ENCODE data around the gene DUSP7. TPM values are rescaled to one million over a fixed set of nuclear protein-coding genes. Genes with fewer than 3 reads are reported as not detected.

Gene DUSP7
- total RNA-seq, 1 experiment from 2014 or later = 16.6 TPM

DNA sequence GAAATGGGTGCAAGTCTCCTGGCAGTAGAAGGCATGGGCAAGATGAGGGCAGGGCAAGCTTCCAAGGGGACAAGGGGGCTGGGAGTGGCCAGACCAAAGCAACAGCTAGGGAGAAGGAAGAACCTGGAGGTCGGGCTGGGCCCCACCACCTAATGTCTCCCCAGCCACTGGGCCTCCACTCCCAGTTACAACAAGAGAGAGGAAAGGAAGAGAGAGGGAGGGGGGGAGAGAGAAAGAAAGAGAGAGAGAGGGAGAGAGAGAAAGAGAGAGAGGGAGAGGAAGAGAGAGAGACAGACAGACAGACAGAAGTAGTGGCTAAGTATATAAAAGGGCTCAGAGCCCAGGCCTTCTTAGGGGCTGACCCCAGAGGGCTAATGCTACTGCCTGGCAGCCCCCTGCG, 6.9 kb downstream of the DUSP7 start:
- CTCF ChIA-PET = no interaction called here

DNA sequence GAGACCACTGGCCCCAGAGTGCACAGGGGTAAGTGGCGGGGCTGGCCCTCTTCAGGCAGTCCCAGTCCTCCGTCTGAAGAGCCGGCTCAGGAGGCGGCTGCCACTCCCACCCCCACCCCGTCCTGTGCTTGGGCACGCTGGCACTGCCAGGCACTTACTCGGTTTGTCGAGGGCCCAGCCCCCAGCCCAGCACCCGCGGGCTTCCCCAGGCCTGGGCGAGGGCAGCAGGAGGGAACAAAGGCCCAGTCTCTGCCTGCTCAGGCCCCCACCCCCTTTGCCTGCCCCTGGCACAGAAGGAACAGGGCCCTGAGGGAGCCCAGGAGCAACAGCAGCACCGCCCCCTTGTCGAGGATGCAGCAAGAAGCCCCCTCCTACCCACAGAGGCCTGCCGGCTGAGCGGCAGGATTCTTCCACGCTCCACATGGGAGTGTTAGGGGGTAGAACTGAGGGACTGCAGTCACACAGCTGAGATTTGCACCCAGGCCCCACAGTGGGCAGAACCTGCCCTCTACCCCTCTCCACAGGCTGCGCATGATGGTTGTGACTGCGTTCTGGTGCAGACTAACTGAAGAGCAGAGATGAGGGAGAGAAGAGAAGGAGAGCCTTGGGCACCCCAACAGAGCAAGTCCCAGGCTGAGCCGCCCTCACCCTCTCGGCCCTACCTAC, 8.9 kb downstream of the DUSP7 start:
- no peaks in the 10 kb centered on the region for H3K27me3 ChIP-seq (ENCODE audit: insufficient read depth, low read length)
- peak overlapping the region; percentile 57 for H3K4me2 ChIP-seq (ENCODE audit: low read length)
- H3K27ac ChIP-seq (ENCODE audit: low read depth, low read length) = peak overlapping the region; percentile 37; the same call in 1 of the 2 replicates
- H3K9ac ChIP-seq (ENCODE audit: low read length) = peak overlapping the region; percentile 50
- H2AFZ ChIP-seq (ENCODE audit: low read depth, low read length, poor library complexity, severe bottlenecking) = no peak overlapping the region
- RAD21 ChIA-PET (ENCODE audit: low non-redundant PET in 1 of 2, low total read pairs in 2 of 2, uncharacterized antibody in 2 of 2, unreplicated experiment in 2 of 2) = no interaction called here
- POLR2A ChIA-PET = interaction anchor here (1.2 to 1.4 kb wide), 3 partner anchors 10 to 56 kb away, joined by 3 to 8 read pairs (median 3); no protein-coding TSS in a partner anchor
- no TSS peak for BruUV-seq (replicated peaks)
- ATAC-seq = peak; percentile 13; the same call in 1 of the 2 replicates
- no peaks in the 10 kb centered on the region for H3K9me2 ChIP-seq (ENCODE audit: insufficient read depth)
- TF ChIP-seq SIN3A (IDR thresholded peaks at IDR 0.05; ENCODE audit: low read depth) = no peak
- no peak for TF ChIP-seq SRF (IDR thresholded peaks at IDR 0.05; ENCODE audit: low read depth)
- no peak for TF ChIP-seq ELF1 (IDR thresholded peaks at IDR 0.05; ENCODE audit: borderline replicate concordance, low read depth)
- H3K36me3 ChIP-seq (ENCODE audit: control insufficient read depth in 1 of 2, insufficient read depth in 2 of 2, low read length in 2 of 2) = peaks cover 12 to 26% of the 10 kb centered on the region in 2 experiments; a peak in 2 of 4 replicates
- no peaks in the 10 kb centered on the region for H4K20me1 ChIP-seq (ENCODE audit: insufficient read depth)
- peaks cover 18% of the 10 kb centered on the region for H3K79me2 ChIP-seq (ENCODE audit: insufficient read depth, low read length)
- H3K4me3 ChIP-seq (replicated peaks in 1 of 2; ENCODE audit: low read depth in 1 of 2, low read length in 2 of 2) = peak overlapping the region in 1 of 2 experiments; percentile 22; a peak in 1 of 4 replicates
- peaks cover 24 to 53% of the 10 kb centered on the region in 2 experiments for H3K4me1 ChIP-seq (ENCODE audit: control insufficient read depth in 1 of 2, insufficient read depth in 2 of 2, low read length in 2 of 2)
- no peaks in the 10 kb centered on the region for H3K9me3 ChIP-seq (ENCODE audit: control insufficient read depth in 1 of 2, insufficient read depth in 1 of 2, low read depth in 1 of 2, low read length in 2 of 2)
- intact Hi-C loops (cut with micrococcal nuclease) = no loop called here
- DNase-seq (ENCODE audit: low read depth, low spot score) = no peak
- CTCF ChIA-PET = interaction anchor here (1.5 kb wide), 1 partner anchor 11 kb away, joined by 5 read pairs; no protein-coding TSS in a partner anchor

More for the DNA sequence above, 6.9 kb downstream of the DUSP7 start:
- Histone ChIP-seq H3K9me3 (ENCODE audit: control insufficient read depth in 1 of 2, insufficient read depth in 1 of 2, low read depth in 1 of 2, low read length in 2 of 2) (no peaks in the 10 kb centered on the region), H3K4me1 (ENCODE audit: control insufficient read depth in 1 of 2, insufficient read depth in 2 of 2, low read length in 2 of 2) (peaks cover 41 to 64% of the 10 kb centered on the region in 2 experiments), H3K27ac (ENCODE audit: low read depth, low read length) (no peak overlapping the region), H3K27me3 (ENCODE audit: insufficient read depth, low read length) (no peaks in the 10 kb centered on the region), H3K36me3 (ENCODE audit: control insufficient read depth in 1 of 2, insufficient read depth in 2 of 2, low read length in 2 of 2) (peaks cover 13 to 42% of the 10 kb centered on the region in 2 experiments; a peak in 2 of 4 replicates), H3K9me2 (ENCODE audit: insufficient read depth) (no peaks in the 10 kb centered on the region), H3K4me3 (replicated peaks in 1 of 2; ENCODE audit: low read depth in 1 of 2, low read length in 2 of 2) (no peak overlapping the region), H3K4me2 (ENCODE audit: low read length) (no peak overlapping the region), H3K9ac (ENCODE audit: low read length) (no peak overlapping the region), H4K20me1 (ENCODE audit: insufficient read depth) (no peaks in the 10 kb centered on the region), H2AFZ (ENCODE audit: low read depth, low read length, poor library complexity, severe bottlenecking) (no peak overlapping the region), H3K79me2 (ENCODE audit: insufficient read depth, low read length) (peaks cover 39% of the 10 kb centered on the region)
- RAD21 ChIA-PET (ENCODE audit: low non-redundant PET in 1 of 2, low total read pairs in 2 of 2, uncharacterized antibody in 2 of 2, unreplicated experiment in 2 of 2) = no interaction called here
- TF ChIP-seq SIN3A (IDR thresholded peaks at IDR 0.05; ENCODE audit: low read depth) = no peak
- ATAC-seq = no peak
- DNase-seq (ENCODE audit: low read depth, low spot score) = no peak
- BruUV-seq (replicated peaks) = no TSS peak
- intact Hi-C loops (cut with micrococcal nuclease) = no loop called here
- POLR2A ChIA-PET = no interaction called here

Measured in HCT116 (cell line).